SK-N-SH treated with all-trans-retinoic acid at 6 μM for 48 hours (cell line): ENCODE measurements around the gene UBE2E3.

Source experiments
- ATAC-seq: fragments of 200-7000 bp; cut with Tn5 transposase; 3 replicates; pipeline ENCODE4 v1.9.1; 2020; ENCODE audit warnings: mild to moderate bottlenecking, moderate library complexity
- ARNTL ChIP-seq: fragments of 450-650 bp; formaldehyde crosslinking; IDR thresholded peaks from 2 replicates; pipeline ENCODE4 v1.5.0; 2020; ENCODE audit warnings: low read depth, mild to moderate bottlenecking, moderate library complexity, borderline replicate concordance
- BACH2 ChIP-seq: fragments of 250-450 bp; sonication (Bioruptor Pico); IDR thresholded peaks from 2 replicates; pipeline ENCODE4 v1.9.0; 2021; ENCODE audit warnings: mild to moderate bottlenecking, borderline replicate concordance
- CREB5 ChIP-seq: fragments of 250-450 bp; sonication (Bioruptor Pico); IDR thresholded peaks from 2 replicates; pipeline ENCODE4 v1.5.1; 2020; ENCODE audit warnings: low read depth, mild to moderate bottlenecking, moderate library complexity
- GLIS3 ChIP-seq: fragments of 250-450 bp; sonication (Bioruptor Pico); IDR thresholded peaks from 2 replicates; pipeline ENCODE4 v1.5.0; 2020; ENCODE audit warnings: mild to moderate bottlenecking, moderate library complexity
- ISL1 ChIP-seq: fragments of 250-450 bp; sonication (Bioruptor Pico); IDR thresholded peaks from 2 replicates; pipeline ENCODE4 v2.1.2; 2022; ENCODE audit warnings: mild to moderate bottlenecking, moderate library complexity
- OSR1 ChIP-seq: fragments of 250-450 bp; sonication (Bioruptor Pico); IDR thresholded peaks from 2 replicates; pipeline ENCODE4 v1.8.0; 2022; ENCODE audit warnings: moderate library complexity, mild to moderate bottlenecking, inconsistent platforms
- PPARA ChIP-seq: fragments of 250-450 bp; sonication (Bioruptor Pico); IDR thresholded peaks from 2 replicates; pipeline ENCODE4 v1.5.0; 2020; ENCODE audit warnings: mild to moderate bottlenecking, borderline replicate concordance
- TCF4 ChIP-seq: fragments of 250-450 bp; sonication (Bioruptor Pico); IDR thresholded peaks from 2 replicates; pipeline ENCODE4 v1.8.0; 2021; ENCODE audit warnings: mild to moderate bottlenecking, moderate library complexity, borderline replicate concordance
- TOX ChIP-seq: fragments of 250-450 bp; sonication (Bioruptor Pico); IDR thresholded peaks from 2 replicates; pipeline ENCODE4 v1.8.0; 2021; ENCODE audit warnings: mild to moderate bottlenecking, moderate library complexity, borderline replicate concordance
- ZC3H10 ChIP-seq: fragments of 250-450 bp; sonication (Bioruptor Pico); IDR thresholded peaks from 2 replicates; pipeline ENCODE4 v1.5.1; 2021; ENCODE audit warnings: mild to moderate bottlenecking, moderate library complexity
- ZFP3 ChIP-seq: fragments of 250-450 bp; sonication (Bioruptor Pico); IDR thresholded peaks from 2 replicates; pipeline ENCODE4 v1.5.0; 2020; ENCODE audit warnings: mild to moderate bottlenecking, moderate library complexity
- ZFP30 ChIP-seq: fragments of 450-650 bp; formaldehyde crosslinking; IDR thresholded peaks from 2 replicates; pipeline ENCODE4 v1.5.0; 2022; ENCODE audit warnings: mild to moderate bottlenecking, moderate library complexity
- ZNF565 ChIP-seq: fragments of 450-650 bp; formaldehyde crosslinking; conservative IDR thresholded peaks from 2 replicates; pipeline ENCODE4 v1.5.0; 2020; ENCODE audit warnings: low read depth, mild to moderate bottlenecking, moderate library complexity
- ZNF70 ChIP-seq: fragments of 450-650 bp; formaldehyde crosslinking; IDR thresholded peaks from 2 replicates; pipeline ENCODE4 v1.5.0; 2020; ENCODE audit warnings: mild to moderate bottlenecking, moderate library complexity
- ZNF8 ChIP-seq: fragments of 450-650 bp; formaldehyde crosslinking; IDR thresholded peaks from 2 replicates; pipeline ENCODE4 v1.5.0; 2020; ENCODE audit warnings: mild to moderate bottlenecking, moderate library complexity
- TF ChIP-seq, protein P1 (sequence below): fragments of 250-450 bp; sonication (Bioruptor Pico); IDR thresholded peaks from 2 replicates; pipeline ENCODE4 v1.8.0; 2021; ENCODE audit warnings: low read depth, mild to moderate bottlenecking, moderate library complexity, borderline replicate concordance
- TF ChIP-seq, protein P2 (sequence below): fragments of 250-450 bp; sonication (Bioruptor Pico); IDR thresholded peaks from 2 replicates; pipeline ENCODE4 v1.5.0; 2020; ENCODE audit warnings: mild to moderate bottlenecking, moderate library complexity
- TF ChIP-seq, protein P3 (sequence below): fragments of 250-450 bp; sonication (Bioruptor Pico); IDR thresholded peaks from 2 replicates; pipeline ENCODE4 v1.5.1; 2021; ENCODE audit warnings: mild to moderate bottlenecking, moderate library complexity

Gene UBE2E3

GRCh38 chr2:181054843-181055242 is 74.4 kb downstream of the UBE2E3 start:
- no peak for ATAC-seq
- TF ChIP-seq ZC3H10 (CRISPR knock-in tag) (no peak), PPARA (CRISPR knock-in tag) (no peak), ZFP3 (CRISPR knock-in tag) (no peak), OSR1 (no peak), TOX (no peak), BACH2 (CRISPR knock-in tag) (no peak), ARNTL (CRISPR knock-in tag) (no peak), ZFP30 (no peak)
- TF ChIP-seq, protein P1, sequence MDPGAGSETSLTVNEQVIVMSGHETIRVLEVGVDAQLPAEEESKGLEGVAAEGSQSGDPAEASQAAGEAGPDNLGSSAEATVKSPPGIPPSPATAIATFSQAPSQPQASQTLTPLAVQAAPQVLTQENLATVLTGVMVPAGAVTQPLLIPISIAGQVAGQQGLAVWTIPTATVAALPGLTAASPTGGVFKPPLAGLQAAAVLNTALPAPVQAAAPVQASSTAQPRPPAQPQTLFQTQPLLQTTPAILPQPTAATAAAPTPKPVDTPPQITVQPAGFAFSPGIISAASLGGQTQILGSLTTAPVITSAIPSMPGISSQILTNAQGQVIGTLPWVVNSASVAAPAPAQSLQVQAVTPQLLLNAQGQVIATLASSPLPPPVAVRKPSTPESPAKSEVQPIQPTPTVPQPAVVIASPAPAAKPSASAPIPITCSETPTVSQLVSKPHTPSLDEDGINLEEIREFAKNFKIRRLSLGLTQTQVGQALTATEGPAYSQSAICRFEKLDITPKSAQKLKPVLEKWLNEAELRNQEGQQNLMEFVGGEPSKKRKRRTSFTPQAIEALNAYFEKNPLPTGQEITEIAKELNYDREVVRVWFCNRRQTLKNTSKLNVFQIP (CRISPR knock-in tag), result no peak
- TF ChIP-seq, protein P2, sequence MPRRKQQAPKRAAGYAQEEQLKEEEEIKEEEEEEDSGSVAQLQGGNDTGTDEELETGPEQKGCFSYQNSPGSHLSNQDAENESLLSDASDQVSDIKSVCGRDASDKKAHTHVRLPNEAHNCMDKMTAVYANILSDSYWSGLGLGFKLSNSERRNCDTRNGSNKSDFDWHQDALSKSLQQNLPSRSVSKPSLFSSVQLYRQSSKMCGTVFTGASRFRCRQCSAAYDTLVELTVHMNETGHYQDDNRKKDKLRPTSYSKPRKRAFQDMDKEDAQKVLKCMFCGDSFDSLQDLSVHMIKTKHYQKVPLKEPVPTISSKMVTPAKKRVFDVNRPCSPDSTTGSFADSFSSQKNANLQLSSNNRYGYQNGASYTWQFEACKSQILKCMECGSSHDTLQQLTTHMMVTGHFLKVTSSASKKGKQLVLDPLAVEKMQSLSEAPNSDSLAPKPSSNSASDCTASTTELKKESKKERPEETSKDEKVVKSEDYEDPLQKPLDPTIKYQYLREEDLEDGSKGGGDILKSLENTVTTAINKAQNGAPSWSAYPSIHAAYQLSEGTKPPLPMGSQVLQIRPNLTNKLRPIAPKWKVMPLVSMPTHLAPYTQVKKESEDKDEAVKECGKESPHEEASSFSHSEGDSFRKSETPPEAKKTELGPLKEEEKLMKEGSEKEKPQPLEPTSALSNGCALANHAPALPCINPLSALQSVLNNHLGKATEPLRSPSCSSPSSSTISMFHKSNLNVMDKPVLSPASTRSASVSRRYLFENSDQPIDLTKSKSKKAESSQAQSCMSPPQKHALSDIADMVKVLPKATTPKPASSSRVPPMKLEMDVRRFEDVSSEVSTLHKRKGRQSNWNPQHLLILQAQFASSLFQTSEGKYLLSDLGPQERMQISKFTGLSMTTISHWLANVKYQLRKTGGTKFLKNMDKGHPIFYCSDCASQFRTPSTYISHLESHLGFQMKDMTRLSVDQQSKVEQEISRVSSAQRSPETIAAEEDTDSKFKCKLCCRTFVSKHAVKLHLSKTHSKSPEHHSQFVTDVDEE (CRISPR knock-in tag), result no peak

- no peak for ATAC-seq
- TF ChIP-seq, protein P2 (CRISPR knock-in tag), result no peak
- TF ChIP-seq ZNF8 (CRISPR knock-in tag) (no peak), CREB5 (no peak), ZFP3 (CRISPR knock-in tag) (no peak), ZC3H10 (CRISPR knock-in tag) (no peak), TOX (no peak), OSR1 (no peak), BACH2 (CRISPR knock-in tag) (no peak)
These were observed 78.2 kb downstream of the UBE2E3 start for GRCh38 chr2:181058378-181059269.

GRCh38 chr2:181063696-181064095 is 83.3 kb downstream of the UBE2E3 start:
- ATAC-seq, result no peak
- no peak for TF ChIP-seq ZC3H10 (CRISPR knock-in tag)
- TF ChIP-seq, protein P2 (CRISPR knock-in tag), result no peak
- no peak for TF ChIP-seq ZFP3 (CRISPR knock-in tag)
- no peak for TF ChIP-seq ZNF70
- no peak for TF ChIP-seq ISL1
- TF ChIP-seq, protein P1 (CRISPR knock-in tag), result no peak
- TF ChIP-seq CREB5, result no peak
- TF ChIP-seq BACH2 (CRISPR knock-in tag), result no peak
- TF ChIP-seq TCF4 (CRISPR knock-in tag), result no peak
- TF ChIP-seq TOX, result no peak
- no peak for TF ChIP-seq ZNF8 (CRISPR knock-in tag)
- TF ChIP-seq GLIS3 (CRISPR knock-in tag), result no peak
- TF ChIP-seq, protein P3, sequence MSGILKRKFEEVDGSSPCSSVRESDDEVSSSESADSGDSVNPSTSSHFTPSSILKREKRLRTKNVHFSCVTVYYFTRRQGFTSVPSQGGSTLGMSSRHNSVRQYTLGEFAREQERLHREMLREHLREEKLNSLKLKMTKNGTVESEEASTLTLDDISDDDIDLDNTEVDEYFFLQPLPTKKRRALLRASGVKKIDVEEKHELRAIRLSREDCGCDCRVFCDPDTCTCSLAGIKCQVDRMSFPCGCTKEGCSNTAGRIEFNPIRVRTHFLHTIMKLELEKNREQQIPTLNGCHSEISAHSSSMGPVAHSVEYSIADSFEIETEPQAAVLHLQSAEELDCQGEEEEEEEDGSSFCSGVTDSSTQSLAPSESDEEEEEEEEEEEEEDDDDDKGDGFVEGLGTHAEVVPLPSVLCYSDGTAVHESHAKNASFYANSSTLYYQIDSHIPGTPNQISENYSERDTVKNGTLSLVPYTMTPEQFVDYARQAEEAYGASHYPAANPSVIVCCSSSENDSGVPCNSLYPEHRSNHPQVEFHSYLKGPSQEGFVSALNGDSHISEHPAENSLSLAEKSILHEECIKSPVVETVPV (CRISPR knock-in tag), result no peak
- no peak for TF ChIP-seq ZFP30
- no peak for TF ChIP-seq ZNF565
- no peak for TF ChIP-seq PPARA (CRISPR knock-in tag)
